ENCODE measurements around the gene MYO18A. TPM values are rescaled to one million over a fixed set of nuclear protein-coding genes. Genes with fewer than 3 reads are reported as not detected.

Gene MYO18A
- total RNA-seq, 1 donor = 78.3 TPM

GRCh38 chr17:29165800-29166506, 14.2 kb downstream of the MYO18A start:
- TF ChIP-seq, protein P1, sequence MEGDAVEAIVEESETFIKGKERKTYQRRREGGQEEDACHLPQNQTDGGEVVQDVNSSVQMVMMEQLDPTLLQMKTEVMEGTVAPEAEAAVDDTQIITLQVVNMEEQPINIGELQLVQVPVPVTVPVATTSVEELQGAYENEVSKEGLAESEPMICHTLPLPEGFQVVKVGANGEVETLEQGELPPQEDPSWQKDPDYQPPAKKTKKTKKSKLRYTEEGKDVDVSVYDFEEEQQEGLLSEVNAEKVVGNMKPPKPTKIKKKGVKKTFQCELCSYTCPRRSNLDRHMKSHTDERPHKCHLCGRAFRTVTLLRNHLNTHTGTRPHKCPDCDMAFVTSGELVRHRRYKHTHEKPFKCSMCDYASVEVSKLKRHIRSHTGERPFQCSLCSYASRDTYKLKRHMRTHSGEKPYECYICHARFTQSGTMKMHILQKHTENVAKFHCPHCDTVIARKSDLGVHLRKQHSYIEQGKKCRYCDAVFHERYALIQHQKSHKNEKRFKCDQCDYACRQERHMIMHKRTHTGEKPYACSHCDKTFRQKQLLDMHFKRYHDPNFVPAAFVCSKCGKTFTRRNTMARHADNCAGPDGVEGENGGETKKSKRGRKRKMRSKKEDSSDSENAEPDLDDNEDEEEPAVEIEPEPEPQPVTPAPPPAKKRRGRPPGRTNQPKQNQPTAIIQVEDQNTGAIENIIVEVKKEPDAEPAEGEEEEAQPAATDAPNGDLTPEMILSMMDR (IDR thresholded peaks at IDR 0.05; ENCODE audit: insufficient read depth, low read length) = no peak
- no peak for DNase-seq (ENCODE audit: low read depth)
- no peak overlapping the region for H3K4me3 ChIP-seq (ENCODE audit: low read depth, low read length)

- DNase-seq (ENCODE audit: low read depth) = no peak
- H3K4me3 ChIP-seq (ENCODE audit: low read depth, low read length) = no peak overlapping the region
- TF ChIP-seq, protein P1 (IDR thresholded peaks at IDR 0.05; ENCODE audit: insufficient read depth, low read length) = no peak
These were observed 14.9 kb downstream of the MYO18A start for GRCh38 chr17:29165261-29165660.

DNA sequence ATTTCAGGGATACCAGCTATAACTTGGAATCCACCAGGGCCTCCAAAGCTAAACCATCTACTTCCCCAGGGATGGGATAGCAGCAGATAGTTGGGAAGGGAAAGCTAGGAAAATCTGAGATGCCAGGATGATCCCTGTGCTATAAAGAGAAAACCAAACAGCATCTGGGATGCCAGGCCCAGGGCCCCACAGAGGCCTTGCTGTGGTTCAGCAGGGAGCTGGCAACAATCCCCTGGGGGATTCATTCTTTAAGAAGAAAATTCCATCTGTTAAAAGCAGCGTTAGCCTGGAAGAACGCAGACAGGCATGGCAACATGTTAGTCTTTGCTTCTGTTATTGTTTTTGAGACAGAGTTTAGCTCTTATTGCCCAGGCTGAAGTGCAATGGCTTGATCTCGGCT, 16.6 kb downstream of the MYO18A start:
- TF ChIP-seq, protein P1 (IDR thresholded peaks at IDR 0.05; ENCODE audit: insufficient read depth, low read length) = no peak

GRCh38 chr17:29162909-29163341, 17.3 kb downstream of the MYO18A start:
- DNase-seq (ENCODE audit: low read depth) = peak; percentile 43
- TF ChIP-seq, protein P1 (IDR thresholded peaks at IDR 0.05; ENCODE audit: insufficient read depth, low read length) = no peak
- H3K4me3 ChIP-seq (ENCODE audit: low read depth, low read length) = no peak overlapping the region

More for the DNA sequence above, 16.6 kb downstream of the MYO18A start:
- H3K4me3 ChIP-seq (ENCODE audit: low read depth, low read length) = no peak overlapping the region
- peak; percentile 30 for DNase-seq (ENCODE audit: low read depth)

DNA sequence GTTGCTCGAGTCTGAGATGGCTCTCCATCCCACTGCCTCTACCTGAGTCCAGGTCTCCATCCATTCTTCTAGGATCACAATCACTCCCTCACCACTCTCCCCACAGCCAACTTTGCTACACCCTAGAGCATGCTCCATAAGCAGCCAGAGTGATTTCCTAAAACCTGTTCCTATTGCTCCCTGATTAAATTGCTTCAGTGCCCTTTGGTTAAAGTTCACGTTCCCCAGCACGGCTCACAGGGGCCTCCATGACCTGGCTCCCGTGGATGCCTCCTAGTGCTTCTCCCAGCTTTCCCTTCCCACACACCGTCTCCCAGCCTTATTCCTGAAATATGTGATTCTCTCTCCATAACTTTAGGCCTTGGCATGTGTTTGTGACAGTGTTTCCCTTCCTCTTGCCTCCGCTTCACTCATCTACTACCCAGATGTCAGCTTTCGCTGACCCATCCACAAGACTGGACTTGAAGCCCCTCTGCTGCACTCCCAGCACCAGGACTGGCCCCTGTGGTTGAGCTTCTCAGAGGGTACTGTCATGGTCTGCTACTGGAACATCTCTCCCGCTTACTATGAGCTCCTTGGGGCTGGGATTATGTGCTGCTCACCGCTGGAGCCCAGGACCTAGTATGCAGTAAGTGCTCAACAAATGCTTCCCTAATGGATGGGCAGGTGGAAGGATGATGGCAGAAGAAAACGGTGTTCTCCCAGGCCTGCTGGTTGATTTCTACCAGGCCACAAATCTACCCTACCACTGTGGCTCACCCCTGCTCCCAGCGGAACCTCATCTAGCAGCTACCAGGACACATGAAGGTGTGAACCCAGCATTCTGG, 17.9 kb downstream of the MYO18A start:
- H3K4me3 ChIP-seq (ENCODE audit: low read depth, low read length) = no peak overlapping the region
- DNase-seq (ENCODE audit: low read depth) = no peak
- TF ChIP-seq, protein P1 (IDR thresholded peaks at IDR 0.05; ENCODE audit: insufficient read depth, low read length) = no peak

- no peak for DNase-seq (ENCODE audit: low read depth)
- TF ChIP-seq, protein P1 (IDR thresholded peaks at IDR 0.05; ENCODE audit: insufficient read depth, low read length) = no peak
- H3K4me3 ChIP-seq (ENCODE audit: low read depth, low read length) = no peak overlapping the region
These were observed 19.9 kb downstream of the MYO18A start for GRCh38 chr17:29160253-29160652.
